Stimulated activated CD4-positive, alpha-beta T cell treated with anti-CD3 and anti-CD28 coated beads, TNF-alpha, amount 100 ng/mL, for 1 hour (primary cell): Measurements from ENCODE around the gene TRPM1.
"Not testable (repeated sequence)": the region's sequence is repeated elsewhere in the genome, so short reads cannot be mapped to it uniquely, and the experiment has no call there.

ENCODE experiments used
- DNase-seq, 3 donors: peaks; one replicate each; pipeline ENCODE4 v3.0.0-alpha.2; 2020; ENCODE audit warnings: low read depth in 3 of 3, low spot score in 1 of 3

Gene TRPM1

GRCh38 chr15:31125061-31125460 is 23.5 kb upstream of the TRPM1 start:
- DNase-seq: no peak

- DNase-seq: no peak
Measured at GRCh38 chr15:31116423-31117030, 15.0 kb upstream of the TRPM1 start.

- DNase-seq: no peak
Measured at GRCh38 chr15:31111091-31111647, 9.6 kb upstream of the TRPM1 start.

DNA sequence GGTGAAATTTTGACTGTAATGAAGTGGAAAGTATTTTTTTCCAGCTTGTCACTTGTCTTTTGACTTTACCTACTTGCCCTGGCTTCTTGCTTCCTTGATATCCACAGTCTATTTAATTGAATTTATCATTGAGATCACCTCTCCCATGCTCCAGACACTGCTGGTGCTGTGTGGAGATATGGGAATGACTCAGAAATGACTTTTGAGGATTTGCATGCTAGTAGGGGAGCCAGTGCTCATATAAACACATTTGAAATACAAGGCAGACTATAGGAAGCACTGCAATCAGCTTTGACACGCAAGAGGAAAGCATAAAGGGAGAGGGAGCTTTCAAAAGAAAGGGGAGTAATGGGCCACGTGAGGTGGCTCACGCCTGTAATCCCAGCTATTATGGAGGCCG is 7.3 kb upstream of the TRPM1 start:
- no peak for DNase-seq

- no peak for DNase-seq
Measured at GRCh38 chr15:31106495-31107300, 5.2 kb upstream of the TRPM1 start.

- no peak for DNase-seq
Measured at GRCh38 chr15:31104003-31104402, 2.5 kb upstream of the TRPM1 start.

DNA sequence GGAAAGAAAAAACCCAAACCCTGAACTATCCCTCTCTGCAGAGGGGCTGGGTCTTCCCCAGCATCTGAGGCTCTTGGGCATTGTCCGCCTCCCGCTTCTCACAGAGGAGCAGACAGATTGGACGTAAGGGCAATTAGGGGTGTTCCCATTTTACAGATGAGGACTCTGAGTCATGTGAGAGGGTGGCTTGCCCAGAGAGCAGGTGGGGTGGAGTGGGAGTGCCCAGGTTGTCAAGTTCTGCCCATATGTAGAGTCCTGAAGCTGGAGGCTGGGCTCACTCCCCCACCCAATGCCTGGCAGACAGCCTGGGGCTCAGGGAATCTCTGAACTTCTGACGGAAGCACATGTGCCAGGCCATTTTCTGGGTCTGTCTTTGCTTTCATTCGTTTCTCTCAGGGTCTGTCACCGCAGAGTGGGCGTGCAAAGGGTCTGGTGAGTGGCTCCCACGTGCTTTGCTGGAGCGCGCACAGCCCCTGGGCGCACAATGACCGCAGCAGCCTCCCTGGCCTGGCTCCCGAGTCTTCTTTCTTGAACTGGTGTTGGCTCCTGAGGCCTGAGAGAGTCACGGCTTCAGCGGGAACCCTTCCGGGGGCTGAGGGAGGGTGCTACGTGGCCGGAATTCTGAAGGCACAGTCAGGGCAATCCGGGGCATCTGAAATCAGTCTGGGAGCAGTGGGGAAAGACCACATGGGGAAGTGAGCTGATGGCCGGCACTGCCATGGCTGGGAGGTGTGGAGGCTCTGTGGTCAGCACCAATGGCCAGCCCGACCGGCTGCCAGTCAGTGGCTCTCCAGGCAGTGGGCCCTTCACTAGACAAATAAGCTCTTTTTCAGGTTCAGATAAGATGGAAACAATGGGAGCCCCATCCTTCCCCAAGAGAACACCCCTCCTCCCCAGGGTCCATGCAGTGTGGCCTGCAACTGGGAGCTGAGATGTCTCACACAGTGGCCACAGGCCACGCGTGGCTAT is 1.1 kb upstream of the TRPM1 start:
- no peak for DNase-seq

DNA sequence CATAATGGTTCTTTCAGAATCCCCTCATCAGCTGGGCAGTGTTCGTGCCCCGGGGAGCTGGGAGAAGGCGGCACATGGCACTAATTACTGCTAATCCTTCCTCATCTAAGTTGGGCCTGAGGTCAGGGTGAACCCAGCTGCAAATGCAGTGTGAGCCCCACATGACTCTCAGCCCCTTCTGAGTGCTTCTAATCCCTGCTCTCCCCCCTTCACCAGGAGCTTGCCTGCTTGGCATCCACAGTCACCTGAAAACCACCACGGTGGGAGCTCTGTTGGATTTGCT is 455 bp upstream of the TRPM1 start:
- no peak for DNase-seq

DNA sequence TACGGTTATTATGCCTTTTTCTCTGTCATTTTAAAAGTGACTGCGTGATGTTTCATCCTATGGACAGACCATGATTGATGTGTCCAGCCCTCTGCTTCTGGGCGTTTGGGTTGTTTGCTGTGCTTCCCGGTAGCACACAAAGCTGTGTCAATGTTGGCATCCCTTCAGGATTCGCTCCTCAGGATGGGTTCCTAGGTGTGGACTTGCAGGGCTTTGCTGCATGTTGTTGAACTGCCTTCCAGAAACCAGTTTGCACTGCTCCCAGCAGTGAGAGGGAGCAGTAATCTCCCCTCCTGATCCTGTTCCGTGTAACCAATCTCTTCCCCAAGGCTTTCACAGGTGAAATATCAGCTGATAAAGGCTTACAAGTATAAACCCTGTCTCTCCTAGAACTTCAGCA is 787 bp downstream of the TRPM1 start:
- DNase-seq: no peak

GRCh38 chr15:31098953-31099740 is 2.4 kb downstream of the TRPM1 start:
- DNase-seq: no peak

- no peak for DNase-seq
Measured at GRCh38 chr15:31098491-31098917, 3.0 kb downstream of the TRPM1 start.

- no peak for DNase-seq
Measured at GRCh38 chr15:31096563-31096962, 5.0 kb downstream of the TRPM1 start.

GRCh38 chr15:31091481-31091880 is 10.0 kb downstream of the TRPM1 start:
- DNase-seq: no peak

GRCh38 chr15:31090766-31091165 is 10.8 kb downstream of the TRPM1 start:
- DNase-seq: no peak

DNA sequence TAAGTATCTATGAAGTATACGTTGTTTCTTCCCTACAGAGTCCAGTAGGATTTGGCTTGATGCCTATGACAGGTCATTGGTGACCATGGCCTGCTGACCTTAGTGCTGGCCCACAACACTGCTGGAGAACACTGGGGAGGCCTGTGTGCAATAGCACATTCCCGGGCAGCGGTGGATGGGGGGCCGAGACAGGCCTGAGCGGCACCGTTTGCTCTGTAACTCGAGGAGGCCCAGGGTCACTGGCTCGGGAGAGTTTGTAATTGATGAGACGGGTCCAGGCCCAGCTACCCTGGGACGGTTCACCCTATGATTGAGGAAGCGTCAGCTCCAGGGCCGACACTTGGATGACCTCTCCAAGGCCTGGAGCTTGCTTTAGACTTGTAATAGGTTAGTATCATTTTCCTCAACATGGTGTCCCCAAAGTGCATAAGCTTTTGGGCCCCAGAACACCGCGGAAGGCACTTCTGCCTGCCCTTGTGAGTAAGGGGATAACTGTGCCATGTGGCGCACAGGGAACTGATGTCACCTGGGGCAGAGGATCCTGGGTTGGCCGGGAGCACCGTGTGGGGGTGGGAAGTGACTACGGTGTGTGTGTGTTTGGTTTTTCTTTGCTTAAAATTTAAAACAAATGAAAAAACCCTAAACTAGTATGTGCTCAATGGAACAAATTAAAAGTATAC is 12.0 kb downstream of the TRPM1 start:
- DNase-seq: no peak

GRCh38 chr15:31088672-31089367 is 12.7 kb downstream of the TRPM1 start:
- DNase-seq: no peak

GRCh38 chr15:31088041-31088440 is 13.5 kb downstream of the TRPM1 start:
- DNase-seq: not testable (repeated sequence)

DNA sequence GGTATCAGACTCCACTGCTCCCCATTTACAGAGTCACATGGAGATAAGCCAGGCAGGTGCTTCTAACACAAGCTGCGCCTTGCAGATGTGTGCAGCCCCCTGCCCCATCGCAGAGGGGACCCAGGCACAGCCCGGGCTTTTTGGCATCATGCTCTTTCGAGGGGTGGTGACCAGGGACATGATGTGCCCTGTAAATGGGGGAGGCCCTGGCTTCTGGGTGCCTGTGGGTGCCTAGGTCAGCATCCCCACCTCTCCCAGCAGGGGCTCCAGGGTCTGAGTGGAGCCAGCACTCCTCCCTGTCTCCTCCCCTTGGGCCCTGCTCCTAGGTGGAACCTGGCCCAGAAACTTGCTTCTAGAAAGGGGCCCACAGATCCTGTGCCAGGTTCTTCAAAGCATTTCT is 15.2 kb downstream of the TRPM1 start:
- no peak for DNase-seq

DNA sequence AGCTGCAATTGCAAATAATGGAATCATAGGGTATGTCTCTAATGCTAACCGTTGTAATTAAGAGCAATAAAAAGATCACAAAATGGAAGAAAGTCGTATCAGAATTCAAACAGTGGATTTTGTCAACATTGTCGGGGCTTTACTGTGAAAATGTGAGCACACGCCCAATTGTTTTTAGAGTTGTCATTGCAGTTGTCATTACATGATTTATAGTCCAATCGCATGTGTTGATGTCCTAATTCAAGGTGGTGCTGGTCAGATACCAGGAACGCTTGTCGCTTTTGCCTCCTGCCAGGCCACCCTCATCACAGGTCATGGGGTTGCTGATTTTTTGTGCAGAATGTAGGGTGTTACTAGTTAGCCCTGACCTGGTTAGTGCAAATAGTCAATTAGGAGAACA is 16.2 kb downstream of the TRPM1 start:
- DNase-seq: no peak

DNA sequence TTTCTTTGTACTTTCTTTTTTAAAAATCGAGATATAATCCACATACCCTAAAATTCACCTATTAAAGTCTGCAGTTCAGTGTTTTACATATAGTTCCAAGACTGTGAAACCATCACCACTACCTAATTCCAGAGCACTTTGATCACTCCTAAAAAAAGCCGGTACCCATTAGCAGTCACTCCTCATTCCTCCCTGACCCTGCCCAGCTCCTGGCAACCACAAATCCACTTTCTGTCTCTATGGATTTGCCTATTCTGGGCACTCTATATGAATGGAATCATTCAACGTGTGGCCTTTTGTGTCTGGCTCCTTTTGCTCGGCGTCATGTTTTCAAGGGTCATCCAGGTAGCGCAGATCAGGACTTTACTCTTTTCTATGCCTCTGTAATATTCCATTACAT is 17.3 kb downstream of the TRPM1 start:
- DNase-seq: no peak
